PC-3 (cell line): ENCODE data around the gene BCAN. TPM values are rescaled to one million over a fixed set of nuclear protein-coding genes. Genes with fewer than 3 reads are reported as not detected.
A peak's percentile ranks its signal among the peaks of the same experiment; 100 is the strongest.
"Not testable (repeated sequence)": the region's sequence is repeated elsewhere in the genome, so short reads cannot be mapped to it uniquely, and the experiment has no call there.

Experiments used
- ATAC-seq: fragments of 200-7000 bp; cut with Tn5 transposase; 2 replicates; pipeline ENCODE4 v1.9.1; 2020; ENCODE audit warnings: mild to moderate bottlenecking, moderate library complexity
- BruUV-seq: library from RNA; stranded (reverse); fragments of 400-500 nt; replicated peaks from 2 replicates; lab custom pipeline; 2021; lab: Mats Ljungman, UMichigan
- CTCF ChIA-PET: fragments of 300-600 bp; sonication (Branson Sonifier 250); formaldehyde crosslinking; loops from one replicate; lab custom pipeline; 2022; ENCODE audit warnings: antibody characterized with exemption; lab: Charles Lee
- POLR2A ChIA-PET: fragments of 300-600 bp; sonication (Branson Sonifier 250); formaldehyde crosslinking; loops from one replicate; lab custom pipeline; 2022; ENCODE audit warnings: antibody characterized with exemption; ENCODE audit not compliant: unreplicated experiment; lab: Charles Lee
- DNase-seq: peaks from one replicate; pipeline ENCODE4 v3.0.0-alpha.2; 2015
- H2AFZ ChIP-seq: fragments of 300-600 bp; sonication (generic); 2 replicates; pipeline ENCODE4 v1.6.0; 2016; ENCODE audit warnings: antibody characterized with exemption, low read length
- H3F3A ChIP-seq: fragments of 300-600 bp; sonication (generic); one replicate; pipeline ENCODE4 v1.6.0; 2017; ENCODE audit warnings: antibody characterized with exemption, low read length, control low read depth, mild to moderate bottlenecking; ENCODE audit not compliant: unreplicated experiment
- H3K27ac ChIP-seq: fragments of 300-600 bp; sonication (generic); 2 replicates; pipeline ENCODE4 v1.5.1; 2016; ENCODE audit warnings: mild to moderate bottlenecking, low read length
- H3K27me3 ChIP-seq: fragments of 300-600 bp; sonication (generic); 2 replicates; pipeline ENCODE4 v1.6.1; 2016; ENCODE audit warnings: low read length, mixed read lengths
- H3K36me3 ChIP-seq: fragments of 300-600 bp; sonication (generic); 2 replicates; pipeline ENCODE4 v1.6.1; 2016; ENCODE audit warnings: low read depth, mixed run types, low read length, mixed read lengths
- H3K4me1 ChIP-seq: fragments of 300-600 bp; sonication (generic); 2 replicates; pipeline ENCODE4 v1.5.1; 2016; ENCODE audit warnings: low read length; ENCODE audit not compliant: insufficient read depth
- H3K4me2 ChIP-seq: fragments of 300-600 bp; sonication (generic); 2 replicates; pipeline ENCODE4 v1.6.0; 2016; ENCODE audit warnings: low read length
- H3K4me3 ChIP-seq: fragments of 300-600 bp; sonication (generic); 2 replicates; pipeline ENCODE4 v1.5.1; 2016; ENCODE audit warnings: mild to moderate bottlenecking, low read length, mixed read lengths
- H3K79me2 ChIP-seq: fragments of 300-600 bp; sonication (generic); 2 replicates; pipeline ENCODE4 v1.6.1; 2017; ENCODE audit warnings: low read length, mixed read lengths
- H3K9ac ChIP-seq: fragments of 300-600 bp; sonication (generic); 2 replicates; pipeline ENCODE4 v1.6.0; 2016; ENCODE audit warnings: mild to moderate bottlenecking, low read length
- H3K9me2 ChIP-seq: fragments of 300-600 bp; sonication (generic); replicated peaks from 2 replicates; pipeline ENCODE4 v1.6.1; 2016; ENCODE audit warnings: mixed run types, low read length, mixed read lengths
- H3K9me3 ChIP-seq: fragments of 300-600 bp; sonication (generic); 2 replicates; pipeline ENCODE4 v1.6.1; 2016; ENCODE audit warnings: low read length, mixed read lengths
- H4K20me1 ChIP-seq: fragments of 300-600 bp; sonication (generic); 2 replicates; pipeline ENCODE4 v1.6.1; 2016; ENCODE audit warnings: low read length, mixed read lengths
- CTCF ChIP-seq: fragments of 300-600 bp; sonication (generic); conservative IDR thresholded peaks from 2 replicates; pipeline ENCODE4 v1.5.1; 2017; ENCODE audit warnings: antibody characterized with exemption, low read depth, mild to moderate bottlenecking, low read length
- EZH2 ChIP-seq: fragments of 300-600 bp; sonication (generic); IDR thresholded peaks from one replicate; pipeline ENCODE4 v1.6.1; 2017; ENCODE audit warnings: antibody characterized with exemption, mild to moderate bottlenecking, low read length; ENCODE audit not compliant: unreplicated experiment
- EZH2phosphoT487 ChIP-seq: fragments of 300-600 bp; sonication (generic); IDR thresholded peaks from 2 replicates; pipeline ENCODE4 v1.6.1; 2018; ENCODE audit warnings: mild to moderate bottlenecking, antibody characterized with exemption, low read length, borderline replicate concordance
- intact Hi-C: fragments of 100-400 bp; cut with micrococcal nuclease; formaldehyde crosslinking; loops from 2 replicates; pipeline ENCODE4 v1.9.0; 2023
- total RNA-seq: library from RNA; depleted of rRNA; stranded (reverse); fragments of >200 nt; gene quantifications from 2 replicates; pipeline ENCODE4 v1.2.3, GENCODE V29; 2014

Gene BCAN
- total RNA-seq, 1 experiment from 2014 or later, result not detected

- no peak for TF ChIP-seq EZH2phosphoT487
- peak; percentile 70 for TF ChIP-seq CTCF
- ChIA-PET POLR2A (no interaction called here), CTCF (no interaction called here)
- no peaks in the 10 kb centered on the region for H3K27me3 ChIP-seq
- peaks cover 20% of the 10 kb centered on the region for H3K4me1 ChIP-seq
- ATAC-seq (no peak), DNase-seq (peak; percentile 33)
- H4K20me1 ChIP-seq, result no peaks in the 10 kb centered on the region
- peaks cover 43% of the 10 kb centered on the region for H3K79me2 ChIP-seq
- H3K9me3 ChIP-seq, result no peaks in the 10 kb centered on the region
- no TSS peak for BruUV-seq
- H3K36me3 ChIP-seq, result peaks cover 18% of the 10 kb centered on the region
- no peak overlapping the region for H3K4me2 ChIP-seq
- H2AFZ ChIP-seq, result no peak overlapping the region
- H3K4me3 ChIP-seq, result no peak overlapping the region
- no peak overlapping the region for H3K27ac ChIP-seq
- intact Hi-C loops, result no loop called here
- H3K9me2 ChIP-seq, result no peaks in the 10 kb centered on the region
- no peak overlapping the region for H3K9ac ChIP-seq
- no peaks in the 10 kb centered on the region for H3F3A ChIP-seq
These were observed 39.3 kb upstream of the BCAN start for GRCh38 chr1:156602557-156602993.

- H3K79me2 ChIP-seq, H3K4me3 ChIP-seq, BruUV-seq, intact Hi-C loops, DNase-seq, H3K9ac ChIP-seq, H3K27me3 ChIP-seq, H3K27ac ChIP-seq, ATAC-seq, H2AFZ ChIP-seq, POLR2A ChIA-PET, H3K9me2 ChIP-seq, H3K4me1 ChIP-seq, H3K36me3 ChIP-seq, H4K20me1 ChIP-seq, CTCF ChIA-PET, H3F3A ChIP-seq, H3K4me2 ChIP-seq, H3K9me3 ChIP-seq: not testable (repeated sequence)
These were observed 34.6 kb upstream of the BCAN start for GRCh38 chr1:156607344-156607743.

GRCh38 chr1:156608036-156608674, 33.8 kb upstream of the BCAN start:
- 0 out of 2 replicates have a peak overlapping the region, but pooled peaks have one; percentile 2 for H3K4me2 ChIP-seq
- H3K79me2 ChIP-seq, result no peaks in the 10 kb centered on the region
- peak overlapping the region; percentile 29; the same call in 1 of the 2 replicates for H2AFZ ChIP-seq
- CTCF ChIA-PET, result interaction anchor here (0.5 to 1.1 kb wide), 3 partner anchors 9 to 151 kb away, joined by 3 read pairs; no protein-coding TSS in a partner anchor
- H4K20me1 ChIP-seq, result no peaks in the 10 kb centered on the region
- no peaks in the 10 kb centered on the region for H3K27me3 ChIP-seq
- no TSS peak for BruUV-seq
- H3F3A ChIP-seq, result no peaks in the 10 kb centered on the region
- DNase-seq (peak; percentile 87), ATAC-seq (peak; percentile 98)
- POLR2A ChIA-PET, result no interaction called here
- H3K9me2 ChIP-seq, result no peaks in the 10 kb centered on the region
- no peak for TF ChIP-seq EZH2phosphoT487
- no peak for TF ChIP-seq EZH2
- TF ChIP-seq CTCF, result peak; percentile 92
- no peak overlapping the region for H3K9ac ChIP-seq
- intact Hi-C loops, result loop anchor here (1.0 kb wide), 1 partner anchor 24 kb away; no protein-coding TSS in a partner anchor
- H3K27ac ChIP-seq, result no peak overlapping the region
- H3K4me1 ChIP-seq, result no peaks in the 10 kb centered on the region
- no peaks in the 10 kb centered on the region for H3K9me3 ChIP-seq
- H3K4me3 ChIP-seq, result no peak overlapping the region
- H3K36me3 ChIP-seq, result no peaks in the 10 kb centered on the region
